Testis (tissue), 3 donors: ENCODE measurements around the gene HSPB2. TPM values are rescaled to one million over a fixed set of nuclear protein-coding genes. Genes with fewer than 3 reads are reported as not detected.

ENCODE experiments used
- DNase-seq: peaks from one replicate; pipeline ENCODE4 v3.0.0-alpha.2; 2019
- H3K27ac ChIP-seq, 2 donors: fragments of 200-600 bp; sonication (generic); one replicate each; pipeline ENCODE4 v1.5.1; 2019
- H3K27me3 ChIP-seq: fragments of 200-600 bp; sonication (generic); one replicate; pipeline ENCODE4 v1.5.1; 2019
- H3K36me3 ChIP-seq: fragments of 200-600 bp; sonication (generic); one replicate; pipeline ENCODE4 v1.5.1; 2017; ENCODE audit warnings: low read depth; ENCODE audit errors: missing control alignments
- H3K4me1 ChIP-seq: fragments of 200-600 bp; sonication (generic); one replicate; pipeline ENCODE4 v1.5.1; 2019
- H3K4me3 ChIP-seq, 2 donors: fragments of 200-600 bp; sonication (generic); one replicate each; pipeline ENCODE4 v1.5.1; 2017 to 2019
- H3K9me3 ChIP-seq: fragments of 200-600 bp; sonication (generic); one replicate; pipeline ENCODE4 v1.5.1; 2017
- POLR2A ChIP-seq: fragments of 450-650 bp; IDR thresholded peaks from one replicate; pipeline ENCODE4 v1.6.1; 2017; ENCODE audit warnings: antibody characterized with exemption, mild to moderate bottlenecking, moderate library complexity
- WGBS, 2 donors: methylation state at CpG; one replicate each; pipeline ENCODE4 v1.1.5; 2018; 5-methylcytosine and 5-hydroxymethylcytosine counted together
- intact Hi-C: fragments of 100-400 bp; cut with DNase I; formaldehyde crosslinking; loops from one replicate; pipeline ENCODE4 v1.15.1; 2023; ENCODE audit warnings: low total_unique reads
- polyA plus RNA-seq: library from polyadenylated mRNA; stranded (reverse); fragments of 350-450 nt; fragmentation: Illumina TruSeq; extraction: RNeasy Lipid Tissue Mini Kit (QIAGEN cat#74804); gene quantifications from one replicate; pipeline ENCODE4 v1.2.3, GENCODE V29; 2014; ENCODE audit warnings: low read depth, low replicate concordance; ENCODE audit not compliant: insufficient read depth
- total RNA-seq, 2 donors: library from RNA; depleted of rRNA; stranded (reverse); fragments of >200 nt; gene quantifications; one replicate each; pipeline ENCODE4 v1.2.3, GENCODE V29; 2016
- TF ChIP-seq, protein P1 (sequence below), 3 experiments: fragments of 450-650 bp in 2 of 3; fragments of 200-600 bp in 1 of 3; sonication (generic) in 1 of 3; IDR thresholded peaks; one replicate each; pipeline ENCODE4 v1.5.1; 2016 to 2019; ENCODE audit warnings: antibody characterized with exemption in 3 of 3, mild to moderate bottlenecking in 2 of 3, moderate library complexity in 1 of 3

The HSPB2 gene
- total and polyA plus RNA-seq, 3 donors from 2014 or later, result 6.0 TPM; not detected in 2

DNA sequence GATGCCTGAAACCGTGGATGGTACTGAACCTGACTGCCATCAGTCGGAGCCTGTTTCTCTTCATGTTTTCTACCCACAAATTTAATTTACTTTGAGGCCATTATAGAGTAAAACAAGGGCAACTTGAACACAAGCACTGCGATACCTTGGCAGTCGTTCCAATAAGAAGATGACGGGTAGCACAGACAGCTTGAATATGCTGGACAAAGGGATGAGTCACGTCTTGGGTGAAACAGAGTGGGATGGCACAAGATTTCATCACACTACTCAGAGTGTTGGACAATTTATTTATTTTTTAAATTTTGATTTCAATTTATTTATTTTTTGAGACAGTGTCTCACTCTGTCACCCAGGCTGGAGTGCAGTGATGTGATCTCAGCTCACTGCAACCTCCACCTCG is 30.3 kb downstream of the HSPB2 start:
- TF ChIP-seq, protein P1, sequence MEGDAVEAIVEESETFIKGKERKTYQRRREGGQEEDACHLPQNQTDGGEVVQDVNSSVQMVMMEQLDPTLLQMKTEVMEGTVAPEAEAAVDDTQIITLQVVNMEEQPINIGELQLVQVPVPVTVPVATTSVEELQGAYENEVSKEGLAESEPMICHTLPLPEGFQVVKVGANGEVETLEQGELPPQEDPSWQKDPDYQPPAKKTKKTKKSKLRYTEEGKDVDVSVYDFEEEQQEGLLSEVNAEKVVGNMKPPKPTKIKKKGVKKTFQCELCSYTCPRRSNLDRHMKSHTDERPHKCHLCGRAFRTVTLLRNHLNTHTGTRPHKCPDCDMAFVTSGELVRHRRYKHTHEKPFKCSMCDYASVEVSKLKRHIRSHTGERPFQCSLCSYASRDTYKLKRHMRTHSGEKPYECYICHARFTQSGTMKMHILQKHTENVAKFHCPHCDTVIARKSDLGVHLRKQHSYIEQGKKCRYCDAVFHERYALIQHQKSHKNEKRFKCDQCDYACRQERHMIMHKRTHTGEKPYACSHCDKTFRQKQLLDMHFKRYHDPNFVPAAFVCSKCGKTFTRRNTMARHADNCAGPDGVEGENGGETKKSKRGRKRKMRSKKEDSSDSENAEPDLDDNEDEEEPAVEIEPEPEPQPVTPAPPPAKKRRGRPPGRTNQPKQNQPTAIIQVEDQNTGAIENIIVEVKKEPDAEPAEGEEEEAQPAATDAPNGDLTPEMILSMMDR (IDR thresholded peaks at IDR 0.05), result no peak
- no peak for TF ChIP-seq POLR2A
- no peak overlapping the region for H3K4me3 ChIP-seq

DNA sequence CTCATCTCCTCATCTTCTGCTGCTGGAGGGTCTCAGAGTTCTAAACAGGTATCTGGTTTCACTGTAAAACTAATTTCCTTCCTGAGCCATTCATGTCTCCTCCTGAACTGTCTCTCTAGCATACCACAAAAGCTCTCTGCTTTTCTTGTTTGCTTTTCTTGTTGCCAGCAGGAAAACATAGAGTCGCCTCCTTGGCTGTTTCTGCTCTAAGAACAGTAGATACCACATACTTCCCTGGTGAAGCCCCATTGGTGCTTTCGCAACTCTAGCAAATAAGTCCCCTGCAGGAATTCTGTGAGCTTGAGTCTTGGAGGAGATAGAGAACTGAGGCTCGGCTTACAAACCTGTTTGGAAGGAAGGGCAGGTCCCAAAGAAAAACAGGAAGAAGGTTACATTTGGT is 31.6 kb downstream of the HSPB2 start:
- no peak for DNase-seq
- no peak for TF ChIP-seq POLR2A
- TF ChIP-seq, protein P1 (IDR thresholded peaks at IDR 0.05), result no peak
- Histone ChIP-seq H3K4me1 (no peaks in the 10 kb centered on the region), H3K9me3 (no peaks in the 10 kb centered on the region), H3K36me3 (no peaks in the 10 kb centered on the region), H3K4me3 (no peak overlapping the region), H3K27ac (no peak overlapping the region), H3K27me3 (no peaks in the 10 kb centered on the region)
- WGBS, 2 donors, result 55 to 67% methylated on average over 3 of the region's 3 CpGs
- intact Hi-C loops, result no loop called here

More for the DNA sequence above, 30.3 kb downstream of the HSPB2 start:
- intact Hi-C loops, result no loop called here
- H3K27ac ChIP-seq, result no peak overlapping the region
- no peaks in the 10 kb centered on the region for H3K36me3 ChIP-seq
- DNase-seq, result no peak
- H3K27me3 ChIP-seq, result no peaks in the 10 kb centered on the region
- WGBS, 2 donors, result 87 to 96% methylated on average over 7 of the region's 7 CpGs
- H3K4me1 ChIP-seq, result no peaks in the 10 kb centered on the region
- no peaks in the 10 kb centered on the region for H3K9me3 ChIP-seq

DNA sequence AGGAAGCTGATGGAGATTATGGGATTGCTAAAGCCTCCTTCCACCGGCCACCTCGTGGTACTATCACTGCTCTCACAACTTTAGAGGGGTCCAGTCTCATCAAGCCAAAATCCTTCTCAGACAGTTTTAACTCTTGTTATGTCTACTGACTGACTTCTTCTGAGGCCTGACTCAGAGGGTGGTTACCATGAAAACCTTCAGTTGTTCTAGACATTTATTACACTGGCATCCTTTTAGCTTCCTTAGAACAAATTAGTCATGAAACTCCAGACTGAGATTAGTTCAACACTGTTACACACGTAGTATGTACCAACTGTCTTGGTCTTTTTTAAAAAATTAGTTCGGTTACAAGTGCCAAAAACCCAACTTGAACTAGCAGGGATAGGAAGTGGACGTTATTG is 32.1 kb downstream of the HSPB2 start:
- H3K4me1 ChIP-seq, result no peaks in the 10 kb centered on the region
- TF ChIP-seq, protein P1 (IDR thresholded peaks at IDR 0.05), result no peak
- TF ChIP-seq POLR2A, result no peak
- H3K4me3 ChIP-seq, result no peak overlapping the region
- H3K27me3 ChIP-seq, result no peaks in the 10 kb centered on the region
- no peak overlapping the region for H3K27ac ChIP-seq
- DNase-seq, result no peak
- intact Hi-C loops, result no loop called here
- WGBS, 2 donors, result 65 to 66% methylated on average over 5 of the region's 5 CpGs
- no peaks in the 10 kb centered on the region for H3K36me3 ChIP-seq
- no peaks in the 10 kb centered on the region for H3K9me3 ChIP-seq

DNA sequence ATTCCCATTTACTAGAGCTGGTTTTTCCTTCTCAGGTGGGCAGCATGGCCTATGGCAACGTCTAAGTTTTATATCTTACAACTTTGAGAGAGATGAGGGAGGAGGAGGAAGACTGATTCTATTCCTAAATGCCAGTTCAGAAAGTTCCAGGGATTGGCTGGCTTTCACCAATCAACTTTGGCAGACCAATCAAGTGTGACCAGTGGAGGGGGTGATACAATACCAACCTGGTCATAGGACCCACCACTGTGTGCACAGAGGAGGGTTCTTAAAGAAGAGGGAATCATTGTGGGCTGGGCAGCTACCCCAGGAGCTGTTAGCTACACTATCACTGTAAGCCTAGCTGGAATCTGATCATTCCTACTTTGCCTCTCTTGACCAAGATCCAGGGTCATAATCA is 32.7 kb downstream of the HSPB2 start:
- intact Hi-C loops, result no loop called here
- 65 to 70% methylated on average over 1 of the region's 1 CpG for WGBS, 2 donors
- TF ChIP-seq, protein P1 (IDR thresholded peaks at IDR 0.05), result no peak
- TF ChIP-seq POLR2A, result no peak
- Histone ChIP-seq H3K9me3 (no peaks in the 10 kb centered on the region), H3K4me1 (no peaks in the 10 kb centered on the region), H3K27ac (no peak overlapping the region), H3K36me3 (no peaks in the 10 kb centered on the region), H3K27me3 (no peaks in the 10 kb centered on the region), H3K4me3 (no peak overlapping the region)
- DNase-seq, result no peak

DNA sequence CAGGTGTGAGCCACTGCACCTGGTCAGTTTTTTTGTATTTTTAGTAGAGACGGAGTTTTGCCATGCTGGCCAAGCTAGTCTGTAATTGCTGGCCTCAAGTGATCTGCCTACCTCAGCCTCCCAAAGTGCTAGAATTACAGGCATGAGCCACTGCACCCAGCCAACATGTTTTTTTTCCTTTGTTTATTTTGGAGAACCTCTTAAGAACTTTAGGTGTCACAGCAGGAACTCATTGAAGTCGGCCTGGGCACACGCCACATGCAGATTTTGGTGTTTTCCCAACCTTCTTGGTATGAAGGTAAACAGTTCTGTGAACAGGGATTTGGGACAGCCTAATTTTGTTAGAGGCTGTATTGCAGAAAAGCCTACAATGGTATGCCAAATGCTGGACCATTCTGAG is 34.0 kb downstream of the HSPB2 start:
- 63 to 72% methylated on average over 3 of the region's 3 CpGs for WGBS, 2 donors
- no peak overlapping the region for H3K27ac ChIP-seq

More for the DNA sequence above, 34.0 kb downstream of the HSPB2 start:
- Histone ChIP-seq H3K27me3 (no peaks in the 10 kb centered on the region), H3K9me3 (no peaks in the 10 kb centered on the region), H3K4me1 (no peaks in the 10 kb centered on the region), H3K4me3 (no peak overlapping the region), H3K36me3 (no peaks in the 10 kb centered on the region)
- TF ChIP-seq, protein P1 (IDR thresholded peaks at IDR 0.05), result no peak
- TF ChIP-seq POLR2A, result no peak
- no peak for DNase-seq
- intact Hi-C loops, result no loop called here
